Head of caudate nucleus (tissue), 42 donors: ENCODE data around the gene GLT8D2.

ENCODE experiments used
- DNase-seq, 42 donors: peaks; one replicate each; pipeline versions ENCODE4 v3.0.0 to v3.0.0-alpha.2; 2020 to 2021; ENCODE audit warnings: mixed read lengths in 7 of 42
- intact Hi-C: fragments of 100-400 bp; cut with DNase I; formaldehyde crosslinking; loops from one replicate; pipeline ENCODE4 v1.15.0; 2022

The GLT8D2 gene

GRCh38 chr12:103964805-103965204, 85.2 kb downstream of the GLT8D2 start:
- intact Hi-C loops: loop anchor here (1.0 to 5.0 kb wide), 3 partner anchors 8 to 97 kb away; partner anchors contain the start of genes HCFC2 and HSP90B1
- DNase-seq: no peak

- DNase-seq: no peak
- intact Hi-C loops: no loop called here
Observed at GRCh38 chr12:103962493-103962892, 87.5 kb downstream of the GLT8D2 start.

- intact Hi-C loops: no loop called here
Observed at GRCh38 chr12:103960616-103961227, 89.3 kb downstream of the GLT8D2 start.

GRCh38 chr12:103958621-103959020, 91.4 kb downstream of the GLT8D2 start:
- intact Hi-C loops: loop anchor here (5.0 kb wide), 1 partner anchor 179 kb away; the partner anchor contains the start of gene NFYB
- no peak for DNase-seq

More at GRCh38 chr12:103960616-103961227, 89.3 kb downstream of the GLT8D2 start:
- no peak for DNase-seq

GRCh38 chr12:103957865-103958388, 92.1 kb downstream of the GLT8D2 start:
- DNase-seq: no peak
- intact Hi-C loops: loop anchor here (1.0 to 5.0 kb wide), 2 partner anchors 7 to 179 kb away; partner anchors contain the start of genes NFYB and TDG

GRCh38 chr12:103956509-103957027, 93.4 kb downstream of the GLT8D2 start:
- peak in 4 of 42 donors; percentile 6 to 17 (median 14) for DNase-seq
- intact Hi-C loops: loop anchor here (1.0 to 5.0 kb wide), 2 partner anchors 9 to 181 kb away; partner anchors contain the start of genes NFYB and TDG

- no peak for DNase-seq
- intact Hi-C loops: loop anchor here (5.0 kb wide), 1 partner anchor 181 kb away; the partner anchor contains the start of gene NFYB
Observed at GRCh38 chr12:103955811-103956508, 94.0 kb downstream of the GLT8D2 start.

GRCh38 chr12:103952497-103952896, 97.5 kb downstream of the GLT8D2 start:
- no peak for DNase-seq
- intact Hi-C loops: no loop called here

GRCh38 chr12:103948746-103949406, 101.1 kb downstream of the GLT8D2 start:
- intact Hi-C loops: no loop called here
- DNase-seq: no peak

- DNase-seq: no peak
- intact Hi-C loops: no loop called here
Observed at GRCh38 chr12:103947871-103948555, 102.0 kb downstream of the GLT8D2 start.

- intact Hi-C loops: no loop called here
- DNase-seq: no peak
Observed at GRCh38 chr12:103944964-103945363, 105.0 kb downstream of the GLT8D2 start.
